LNCaP clone FGC (cell line): ENCODE measurements around the gene PKP2.
A peak's percentile ranks its signal among the peaks of the same experiment; 100 is the strongest.

ENCODE experiments used
- DNase-seq: peaks from one replicate; pipeline ENCODE4 v3.0.0-alpha.2; 2011; ENCODE audit warnings: low read depth
- H3K4me3 ChIP-seq: 2 replicates; pipeline ENCODE4 v1.5.1; 2011; ENCODE audit warnings: mild to moderate bottlenecking, low read depth, low read length, control low read depth
- CTCF ChIP-seq: IDR thresholded peaks from 2 replicates; pipeline ENCODE4 v1.5.1; 2012; ENCODE audit warnings: mild to moderate bottlenecking; ENCODE audit not compliant: control insufficient read depth, insufficient read depth; ENCODE audit errors: extremely low read depth

Gene PKP2

GRCh38 chr12:32801269-32801980 is 95.2 kb downstream of the PKP2 start:
- DNase-seq, result peak; percentile 56
- no peak for TF ChIP-seq CTCF

GRCh38 chr12:32794281-32794680 is 102.3 kb downstream of the PKP2 start:
- no peak overlapping the region for H3K4me3 ChIP-seq
- TF ChIP-seq CTCF, result no peak
- no peak for DNase-seq

More at GRCh38 chr12:32801269-32801980, 95.2 kb downstream of the PKP2 start:
- no peak overlapping the region for H3K4me3 ChIP-seq

- no peak for TF ChIP-seq CTCF
- DNase-seq, result no peak
- no peak overlapping the region for H3K4me3 ChIP-seq
These were observed 106.7 kb downstream of the PKP2 start for GRCh38 chr12:32789916-32790315.

- no peak overlapping the region for H3K4me3 ChIP-seq
- no peak for TF ChIP-seq CTCF
- DNase-seq, result no peak
These were observed 107.1 kb downstream of the PKP2 start for GRCh38 chr12:32789446-32789845.

GRCh38 chr12:32788405-32788804 is 108.2 kb downstream of the PKP2 start:
- no peak overlapping the region for H3K4me3 ChIP-seq
- no peak for DNase-seq
- TF ChIP-seq CTCF, result no peak

- no peak for TF ChIP-seq CTCF
- DNase-seq, result no peak
- no peak overlapping the region for H3K4me3 ChIP-seq
These were observed 111.0 kb downstream of the PKP2 start for GRCh38 chr12:32785557-32785956.

- no peak for TF ChIP-seq CTCF
- no peak for DNase-seq
- no peak overlapping the region for H3K4me3 ChIP-seq
These were observed 113.5 kb downstream of the PKP2 start for GRCh38 chr12:32783029-32783428.
